Measurements from ENCODE around the gene DAZAP1. TPM values are rescaled to one million over a fixed set of nuclear protein-coding genes. Genes with fewer than 3 reads are reported as not detected.
"Not testable (repeated sequence)": the region's sequence is repeated elsewhere in the genome, so short reads cannot be mapped to it uniquely, and the experiment has no call there.

The DAZAP1 gene
- total RNA-seq, 1 experiment from 2014 or later: 97.6 TPM

DNA sequence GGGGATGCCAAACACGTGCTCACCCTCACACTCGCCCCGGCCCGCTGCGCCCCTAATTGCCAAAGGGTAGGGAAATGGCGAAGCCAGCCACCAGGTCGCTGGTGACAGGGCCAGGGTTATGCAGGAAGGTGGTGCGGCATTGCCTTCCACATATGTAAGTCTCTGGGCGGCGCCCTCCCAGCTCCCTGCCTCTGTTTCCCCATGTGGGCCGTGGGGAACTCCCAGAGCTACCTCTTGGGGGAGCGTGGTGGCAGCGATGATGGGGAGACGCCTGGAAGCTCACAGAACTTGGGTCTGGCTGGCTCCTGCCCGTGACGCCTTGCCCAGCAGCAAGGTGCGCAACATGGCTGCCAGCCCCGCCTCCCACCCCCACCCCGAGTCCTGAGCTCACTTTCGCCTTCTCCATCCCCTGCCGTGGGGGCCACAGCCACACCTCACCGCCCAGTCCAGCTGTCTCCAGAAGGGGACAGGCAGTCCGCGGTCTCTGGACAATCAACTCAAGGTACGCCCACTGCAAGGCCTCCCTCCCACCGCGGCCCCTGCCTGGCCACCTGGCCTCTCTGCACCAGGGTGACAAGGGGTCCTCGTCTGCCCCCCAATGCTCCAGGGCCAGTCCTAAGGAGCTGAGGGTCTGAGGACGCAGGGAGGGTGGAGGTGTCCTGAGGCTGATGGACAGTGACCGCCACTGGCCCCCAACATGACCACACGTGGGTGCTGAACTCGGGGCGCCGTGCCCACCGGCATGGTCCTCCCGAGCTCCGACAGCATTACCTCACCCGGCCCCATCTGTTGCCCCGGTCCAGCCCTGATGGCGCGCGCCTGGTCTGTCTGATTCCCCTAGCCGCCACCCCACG is 65.1 kb downstream of the DAZAP1 start:
- no peak for DNase-seq (ENCODE audit: low read depth)

DNA sequence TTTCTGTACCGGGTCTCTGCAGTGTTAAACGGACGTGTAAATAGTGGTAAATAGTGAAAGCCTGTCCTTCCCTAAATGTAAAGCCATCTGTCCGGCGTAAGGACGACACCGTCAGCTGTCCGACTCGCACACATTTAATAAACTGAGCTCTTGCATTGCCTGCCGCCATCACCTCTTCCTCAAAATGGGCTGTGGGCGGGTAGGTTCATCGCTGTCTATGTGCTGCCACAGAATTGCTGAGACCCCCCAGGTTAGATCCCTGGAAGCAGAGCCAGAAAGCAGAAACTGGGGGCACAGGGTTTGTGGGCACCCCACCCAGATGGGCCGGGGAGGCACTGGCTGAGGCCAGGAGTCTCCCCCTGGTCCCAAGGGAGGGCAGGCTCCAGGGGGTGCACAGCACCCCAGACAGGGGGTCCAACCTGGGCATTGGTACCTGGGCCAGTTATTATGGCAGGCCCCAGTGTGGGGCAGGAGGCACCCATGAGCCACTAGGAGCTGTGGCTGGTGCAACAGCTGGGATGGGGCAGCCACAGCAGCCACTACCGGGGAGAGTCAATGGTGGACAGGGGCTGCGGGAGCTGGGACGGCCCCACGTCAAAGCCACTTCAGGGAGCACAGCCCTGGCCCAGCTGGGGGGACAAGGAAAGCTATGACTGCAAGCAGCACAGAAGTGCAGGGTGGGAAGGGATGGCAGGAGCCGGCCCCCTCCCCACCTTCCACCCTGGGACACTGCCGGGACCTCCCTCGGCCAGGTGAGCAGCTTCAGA is 65.9 kb downstream of the DAZAP1 start:
- no peak for DNase-seq (ENCODE audit: low read depth)

DNA sequence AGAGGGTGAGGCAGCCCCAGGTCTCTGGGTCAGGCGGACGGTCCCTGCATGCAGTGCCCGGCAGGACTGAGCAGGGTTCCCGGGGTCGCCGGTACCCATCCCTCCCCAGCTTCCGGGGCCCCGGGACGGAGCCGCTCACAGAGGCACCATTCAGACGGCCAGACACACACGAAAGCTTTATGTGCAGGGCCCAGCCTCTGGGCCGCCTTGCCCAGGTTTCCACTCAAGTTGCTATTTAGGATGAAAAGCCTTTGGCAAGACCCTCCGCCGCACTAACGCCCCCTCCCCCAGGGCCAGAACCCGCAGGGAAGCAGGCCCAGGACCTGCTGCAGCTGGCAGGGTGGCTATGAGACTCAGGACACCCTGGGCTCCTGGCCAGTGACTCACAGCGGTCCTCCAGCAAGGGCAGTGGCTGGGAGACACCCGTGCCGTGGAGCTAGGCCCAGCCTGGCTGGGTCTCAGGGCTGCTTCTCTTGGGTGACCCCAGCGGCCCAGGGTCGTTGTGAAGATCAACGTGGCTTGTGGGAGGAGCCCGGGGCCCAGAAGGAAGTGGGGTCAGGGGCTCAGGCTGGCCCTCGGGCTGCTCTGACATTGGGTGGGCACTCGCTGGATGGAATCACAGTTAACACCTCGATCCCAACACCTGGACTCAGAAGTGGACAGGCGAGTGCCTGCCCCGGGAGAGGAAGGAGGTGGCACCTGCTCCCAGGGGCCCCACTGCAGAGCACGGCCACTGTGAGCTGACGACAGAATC is 66.8 kb downstream of the DAZAP1 start:
- DNase-seq (ENCODE audit: low read depth): peak; percentile 46

DNA sequence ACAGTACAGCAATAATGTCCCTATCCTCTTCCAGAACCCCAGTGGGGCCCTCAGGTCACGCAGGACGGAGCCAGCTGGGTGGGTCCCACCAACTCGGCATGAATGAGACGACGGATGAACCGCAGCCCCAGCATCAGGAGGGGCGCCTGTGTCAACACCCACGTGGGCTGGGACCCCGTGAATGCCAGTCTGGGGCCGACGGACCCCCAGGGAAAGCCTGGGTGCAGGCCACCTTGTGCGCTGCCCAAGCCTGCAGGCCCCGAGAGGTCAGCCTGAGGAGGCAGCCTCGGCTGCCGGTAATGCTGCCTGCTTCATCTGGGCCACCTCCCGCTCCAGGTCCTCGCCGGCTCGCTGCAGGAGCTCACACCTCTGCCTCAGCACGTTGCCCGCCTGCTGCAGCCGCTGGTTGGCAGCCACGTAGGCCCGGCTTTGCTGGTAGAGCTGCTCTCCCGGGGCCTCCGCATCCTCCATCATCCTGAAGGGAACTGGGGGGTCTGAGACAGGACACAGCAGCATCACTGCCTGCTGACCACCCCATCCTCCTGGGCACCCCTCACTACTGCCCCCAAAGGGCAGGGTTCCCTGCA is 67.5 kb downstream of the DAZAP1 start:
- no peak for DNase-seq (ENCODE audit: low read depth)

DNA sequence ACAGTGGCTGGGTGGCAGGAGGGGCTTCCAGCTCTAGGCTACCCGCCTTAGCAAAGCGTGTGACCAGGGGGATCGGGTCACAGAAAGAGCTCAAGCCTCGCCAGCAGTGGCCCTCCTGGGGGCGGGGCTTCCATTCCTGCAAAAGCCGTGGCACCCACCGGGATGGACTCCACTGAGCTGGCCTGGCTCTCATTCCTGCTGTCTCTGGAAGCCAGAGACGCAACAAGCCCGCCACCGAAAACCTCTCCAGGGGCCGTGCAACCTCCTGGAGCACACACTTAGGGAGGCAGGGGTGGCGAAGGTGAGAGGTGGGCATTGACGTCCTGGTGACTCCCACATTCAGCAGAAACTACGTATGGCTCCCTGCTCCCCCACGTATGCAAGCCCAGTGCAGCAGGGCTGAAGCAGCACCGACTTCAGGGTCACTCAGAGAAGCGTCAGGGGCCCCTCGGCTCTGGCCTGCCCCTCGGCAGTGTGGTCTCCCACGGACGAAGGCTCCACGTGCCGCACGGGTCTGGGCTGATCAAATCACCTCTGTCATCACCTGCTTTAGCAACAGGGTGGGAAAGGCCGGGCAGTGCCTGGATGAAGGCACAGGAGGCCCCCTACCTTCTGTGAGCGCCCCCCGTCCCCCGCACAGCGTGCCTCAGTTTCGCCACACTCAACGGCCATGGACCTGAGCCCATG is 68.5 kb downstream of the DAZAP1 start:
- no peak for DNase-seq (ENCODE audit: low read depth)

DNA sequence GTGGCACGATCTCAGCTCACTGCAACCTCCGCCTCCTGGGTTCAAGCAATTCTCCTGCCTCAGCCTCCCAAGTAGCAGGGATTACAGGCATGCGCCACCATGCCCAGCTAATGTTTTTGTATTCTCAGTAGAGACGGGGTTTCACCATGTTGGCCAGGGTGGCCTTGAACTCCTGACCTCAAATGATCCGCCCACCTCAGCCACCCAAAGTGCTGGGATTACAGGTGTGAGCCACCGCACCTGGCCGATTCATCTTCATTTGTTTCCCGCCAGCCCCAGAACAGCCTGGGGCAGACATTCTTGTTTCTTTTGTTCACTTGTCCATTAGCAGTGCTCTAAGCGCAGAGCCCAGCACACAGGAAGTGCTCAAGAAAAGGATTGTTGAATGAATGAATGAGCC is 69.7 kb downstream of the DAZAP1 start:
- not testable (repeated sequence) for DNase-seq (ENCODE audit: low read depth)

DNA sequence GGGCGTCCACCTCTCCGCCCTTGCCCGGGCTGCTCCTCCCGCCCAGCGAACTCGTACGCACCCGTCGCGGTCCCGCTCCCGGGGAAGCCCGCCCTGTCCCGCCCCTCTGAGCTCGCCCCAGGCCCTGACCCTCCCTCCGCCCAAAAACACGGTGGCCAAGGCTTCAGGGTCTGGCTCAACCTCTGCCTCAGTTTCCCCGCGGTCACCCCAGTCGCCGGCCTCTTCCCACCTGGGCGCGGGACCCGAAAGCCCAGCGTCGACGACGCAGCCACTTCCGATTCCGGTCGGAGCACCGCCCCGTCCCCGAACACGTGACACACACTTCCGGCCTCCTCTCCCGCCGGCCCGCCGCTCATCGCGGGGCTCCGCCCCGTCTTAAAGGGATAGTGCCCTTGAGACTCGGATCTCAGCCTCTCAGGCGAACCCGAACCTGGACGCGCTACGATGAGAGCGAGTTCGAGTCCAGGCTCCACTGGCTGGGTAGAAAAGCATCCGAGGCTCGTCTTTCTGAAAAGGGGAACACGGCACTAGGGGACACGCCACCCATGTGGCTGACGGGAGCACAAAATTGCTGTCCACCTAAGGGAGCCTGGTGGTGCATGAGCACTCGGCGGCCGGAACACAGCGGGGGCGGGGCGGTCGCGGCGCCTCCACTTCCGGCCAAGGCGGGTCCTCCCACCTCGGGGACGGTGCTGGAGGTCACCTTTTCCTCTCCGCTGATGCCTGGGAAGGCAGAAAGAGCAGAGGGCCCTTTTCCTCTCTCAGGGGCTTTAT is 71.7 kb downstream of the DAZAP1 start, which contains the start of gene C19orf25:
Gene C19orf25 (minus strand): TSS at position 282 of the 774 bp plus-strand sequence. CDS start 312 bp downstream, outside the sequence.
- peak; percentile 95 for DNase-seq (ENCODE audit: low read depth)

DNA sequence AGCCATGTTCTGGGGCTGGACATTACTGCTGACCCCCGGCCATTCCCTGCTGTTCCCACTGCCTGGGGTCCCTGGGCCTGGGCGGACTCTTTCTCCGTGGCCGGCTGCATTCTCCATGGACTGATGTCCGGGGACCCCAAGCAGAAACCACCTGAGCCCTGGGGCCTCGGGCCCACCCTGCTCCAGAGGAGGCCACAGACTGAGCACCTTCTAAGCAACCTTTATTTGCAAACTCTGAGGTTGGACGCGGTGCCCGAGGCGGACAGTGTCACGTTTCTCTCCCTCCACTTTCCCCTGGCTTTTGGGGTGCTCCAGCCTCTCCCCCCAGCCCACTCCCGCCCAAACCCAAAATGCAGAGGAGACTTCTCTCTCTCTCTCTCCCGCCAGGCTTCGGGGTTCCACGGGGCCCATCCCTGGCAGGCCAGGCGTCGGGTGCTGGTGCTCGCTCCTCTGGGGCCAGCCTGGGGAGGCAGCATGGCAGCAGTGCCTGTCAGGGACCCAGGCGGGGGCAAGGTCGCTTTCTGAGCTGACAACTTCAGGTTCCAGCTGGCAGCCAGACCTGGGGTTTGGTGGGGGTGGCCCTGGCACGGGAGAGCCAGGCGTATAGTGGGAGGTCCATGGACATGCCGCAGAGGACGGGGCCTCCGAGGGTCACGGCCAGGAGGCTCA is 74.0 kb downstream of the DAZAP1 start:
- no peak for DNase-seq (ENCODE audit: low read depth)

DNA sequence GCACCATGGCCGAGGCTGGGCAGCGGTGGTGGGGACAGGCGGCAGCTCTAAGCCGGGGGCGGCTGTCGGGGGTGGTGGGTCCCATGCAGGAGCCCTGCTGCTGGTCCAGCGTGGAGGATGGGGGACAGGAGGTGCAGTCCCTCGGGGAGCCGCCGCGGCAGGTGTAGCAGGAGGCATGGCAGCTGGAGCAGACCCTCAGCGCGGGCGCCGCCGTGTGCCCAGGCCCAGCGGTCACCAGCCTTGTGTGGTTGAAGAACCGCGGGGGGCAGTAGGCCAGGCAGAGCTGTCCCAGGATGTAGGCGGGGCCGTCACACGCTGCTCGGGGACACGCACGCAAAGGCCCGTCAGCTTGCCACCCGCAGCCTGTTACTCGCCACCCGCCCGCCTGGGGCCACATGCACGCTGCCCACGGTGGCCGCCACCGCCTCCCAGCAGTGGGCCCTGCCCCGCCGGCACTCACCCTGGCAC is 74.5 kb downstream of the DAZAP1 start:
- DNase-seq (ENCODE audit: low read depth): no peak

DNA sequence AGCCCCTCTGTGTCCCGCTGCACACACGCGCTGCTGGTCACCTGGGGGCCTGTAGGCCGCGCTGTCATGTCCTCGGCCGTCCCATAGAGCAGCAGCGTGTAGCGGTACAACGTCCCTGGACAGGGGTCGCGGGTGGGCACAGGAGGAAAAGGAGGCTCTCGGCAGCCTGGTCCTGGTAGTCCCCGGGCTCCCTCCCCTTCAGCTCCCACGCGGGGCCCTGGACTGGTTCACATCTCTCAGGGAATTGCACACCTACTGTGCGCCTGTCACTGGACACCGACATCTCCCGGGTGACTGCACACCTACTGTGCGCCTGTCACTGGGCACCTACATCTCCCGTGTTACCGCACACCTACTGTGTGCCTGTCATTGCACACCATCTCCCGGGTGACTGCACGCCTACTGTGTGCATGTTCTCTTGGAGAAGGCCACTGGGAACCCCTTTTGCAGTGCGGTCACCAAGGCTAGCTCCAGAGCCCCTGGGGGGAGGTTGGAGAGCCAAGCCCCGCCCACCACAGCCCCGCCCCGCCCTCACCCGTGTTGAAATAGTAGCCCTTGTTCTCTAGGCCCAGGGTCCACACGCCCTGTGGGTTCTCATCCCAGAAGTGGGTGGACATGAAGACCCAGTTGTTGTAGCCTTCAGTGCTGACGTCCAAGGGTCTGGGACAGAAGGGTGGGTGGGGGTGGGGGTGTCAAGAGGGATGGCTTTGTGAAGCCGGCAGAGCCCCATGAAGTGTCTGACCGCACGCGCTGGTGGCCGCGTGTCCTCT is 75.2 kb downstream of the DAZAP1 start:
- DNase-seq (ENCODE audit: low read depth): no peak

DNA sequence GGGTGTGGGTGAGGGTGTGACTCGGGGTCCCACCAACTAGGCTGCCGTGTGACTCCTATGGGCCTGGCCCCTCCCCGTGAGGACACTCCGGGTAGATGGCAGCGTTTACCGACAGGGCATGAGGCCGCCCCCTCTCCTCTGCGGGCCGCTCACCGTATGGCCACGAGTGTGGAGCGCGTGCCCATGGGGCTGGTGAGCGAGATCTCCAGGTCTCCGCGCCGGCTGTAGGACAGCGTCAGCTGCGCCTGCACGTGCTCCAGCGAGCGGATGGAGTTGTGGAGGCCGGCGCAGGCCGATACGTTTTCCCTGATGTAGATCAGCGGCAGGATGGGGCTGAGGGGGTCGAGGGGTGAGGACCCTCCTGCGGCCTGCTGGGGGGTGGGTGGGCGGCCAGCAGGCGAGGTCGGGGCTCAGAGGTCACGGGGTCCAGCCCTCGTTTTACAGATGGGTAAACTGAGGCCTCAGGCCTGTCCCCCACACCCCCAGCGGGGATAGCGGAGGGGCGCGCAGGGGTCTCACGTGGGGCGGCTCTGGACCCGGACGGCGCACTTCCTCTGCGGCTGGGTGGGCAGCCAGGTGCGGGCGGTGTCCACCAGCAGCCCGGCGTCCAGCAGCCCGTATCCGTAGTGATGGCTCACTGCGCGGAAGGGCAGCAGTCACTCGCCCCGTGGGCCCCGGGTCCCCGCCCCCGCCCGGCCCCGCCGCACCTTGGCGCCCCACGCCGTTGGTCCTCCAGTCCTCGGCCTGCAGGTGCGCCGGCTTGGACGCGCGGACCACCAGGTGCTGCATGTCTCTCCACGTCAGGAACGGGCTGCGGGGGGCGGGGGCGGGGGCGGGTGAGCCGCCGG is 76.0 kb downstream of the DAZAP1 start:
- DNase-seq (ENCODE audit: low read depth): no peak

DNA sequence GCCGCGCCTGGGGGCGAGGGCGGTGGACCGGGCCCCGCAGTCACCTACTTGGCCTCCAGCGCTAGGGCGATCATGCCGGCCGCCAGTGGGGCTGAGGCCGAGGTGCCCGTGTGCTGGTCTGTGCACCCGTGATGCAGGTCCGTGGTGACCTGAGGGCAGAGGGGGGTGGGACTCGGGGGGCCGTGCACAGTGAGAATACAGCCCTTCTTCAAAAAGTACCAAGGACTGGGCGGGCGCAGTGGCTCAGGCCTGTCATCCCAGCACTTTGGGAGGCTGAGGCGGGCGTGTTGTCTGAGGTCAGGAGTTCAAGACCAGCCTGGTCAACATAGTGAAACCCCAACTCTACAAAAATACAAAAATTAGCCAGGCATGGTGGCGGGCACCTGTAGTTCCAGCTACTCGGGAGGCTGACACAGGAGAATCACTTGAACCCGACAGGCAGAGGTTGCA is 76.6 kb downstream of the DAZAP1 start:
- no peak for DNase-seq (ENCODE audit: low read depth)

Other genes with a start within 250 kb of the DAZAP1 start
- gene SBNO2, start 233.3 kb upstream of the DAZAP1 start, total RNA-seq (2014; rRNA removed; shearing (Covaris generic)): 9.3 and 17.4 TPM in 2 replicates
- gene STK11, start 201.8 kb upstream of the DAZAP1 start, total RNA-seq (2014; rRNA removed; shearing (Covaris generic)): 31.5 and 71.6 TPM in 2 replicates
- gene CBARP, start 169.6 kb upstream of the DAZAP1 start, total RNA-seq (2014; rRNA removed; shearing (Covaris generic)): 0.44 and 4.4 TPM in 2 replicates
- gene ATP5F1D, start 165.8 kb upstream of the DAZAP1 start, total RNA-seq (2014; rRNA removed; shearing (Covaris generic)): 45.0 and 69.8 TPM in 2 replicates
- 4.5 and 11.0 TPM in 2 replicates for gene MIDN, start 159.0 kb upstream of the DAZAP1 start, total RNA-seq (2014; rRNA removed; shearing (Covaris generic))
- gene CIRBP, start 138.3 kb upstream of the DAZAP1 start, total RNA-seq (2014; rRNA removed; shearing (Covaris generic)): 115 and 145 TPM in 2 replicates
- 108 and 128 TPM in 2 replicates for gene FAM174C, start 132.1 kb upstream of the DAZAP1 start, total RNA-seq (2014; rRNA removed; shearing (Covaris generic))
- not detected in 2 replicates for gene EFNA2, start 121.7 kb upstream of the DAZAP1 start, total RNA-seq (2014; rRNA removed; shearing (Covaris generic))
- gene NDUFS7, start 23.7 kb upstream of the DAZAP1 start, total RNA-seq (2014; rRNA removed; shearing (Covaris generic)): 119 and 150 TPM in 2 replicates
- gene GAMT, start 6.0 kb upstream of the DAZAP1 start, total RNA-seq (2014; rRNA removed; shearing (Covaris generic)): 33.2 and 37.7 TPM in 2 replicates
- 1,527 and 2,021 TPM in 2 replicates for gene RPS15, start 30.8 kb downstream of the DAZAP1 start, total RNA-seq (2014; rRNA removed; shearing (Covaris generic))
- gene APC2, start 42.5 kb downstream of the DAZAP1 start, total RNA-seq (2014; rRNA removed; shearing (Covaris generic)): 0.49 TPM in 1 of 2 replicates, not detected in the other
- 35.6 and 47.7 TPM in 2 replicates for gene C19orf25, start 71.6 kb downstream of the DAZAP1 start, total RNA-seq (2014; rRNA removed; shearing (Covaris generic))
- gene PCSK4, start 82.8 kb downstream of the DAZAP1 start, total RNA-seq (2014; rRNA removed; shearing (Covaris generic)): 0.96 TPM in 1 of 2 replicates, not detected in the other
- 5.2 and 6.3 TPM in 2 replicates for gene REEP6, start 83.6 kb downstream of the DAZAP1 start, total RNA-seq (2014; rRNA removed; shearing (Covaris generic))
- gene ADAMTSL5, start 105.4 kb downstream of the DAZAP1 start, total RNA-seq (2014; rRNA removed; shearing (Covaris generic)): 0.84 and 3.7 TPM in 2 replicates
- gene PLK5, start 116.5 kb downstream of the DAZAP1 start, total RNA-seq (2014; rRNA removed; shearing (Covaris generic)): not detected in 2 replicates
- 16.5 and 48.0 TPM in 2 replicates for gene MEX3D, start 160.7 kb downstream of the DAZAP1 start, total RNA-seq (2014; rRNA removed; shearing (Covaris generic))
- 64.9 and 116 TPM in 2 replicates for gene MBD3, start 185.3 kb downstream of the DAZAP1 start, total RNA-seq (2014; rRNA removed; shearing (Covaris generic))
- 87.1 and 105 TPM in 2 replicates for gene UQCR11, start 197.9 kb downstream of the DAZAP1 start, total RNA-seq (2014; rRNA removed; shearing (Covaris generic))
- gene TCF3, start 245.0 kb downstream of the DAZAP1 start, total RNA-seq (2014; rRNA removed; shearing (Covaris generic)): 38.1 and 90.7 TPM in 2 replicates

All from M059J (cell line).